Activated CD8-positive, alpha-beta memory T cell treated with anti-CD3 and anti-CD28 coated beads for 24 hours (primary cell): ENCODE measurements around the gene COL21A1.

Experiments
- DNase-seq: peaks from one replicate; pipeline ENCODE4 v3.0.0-alpha.2; 2020

Gene COL21A1

DNA sequence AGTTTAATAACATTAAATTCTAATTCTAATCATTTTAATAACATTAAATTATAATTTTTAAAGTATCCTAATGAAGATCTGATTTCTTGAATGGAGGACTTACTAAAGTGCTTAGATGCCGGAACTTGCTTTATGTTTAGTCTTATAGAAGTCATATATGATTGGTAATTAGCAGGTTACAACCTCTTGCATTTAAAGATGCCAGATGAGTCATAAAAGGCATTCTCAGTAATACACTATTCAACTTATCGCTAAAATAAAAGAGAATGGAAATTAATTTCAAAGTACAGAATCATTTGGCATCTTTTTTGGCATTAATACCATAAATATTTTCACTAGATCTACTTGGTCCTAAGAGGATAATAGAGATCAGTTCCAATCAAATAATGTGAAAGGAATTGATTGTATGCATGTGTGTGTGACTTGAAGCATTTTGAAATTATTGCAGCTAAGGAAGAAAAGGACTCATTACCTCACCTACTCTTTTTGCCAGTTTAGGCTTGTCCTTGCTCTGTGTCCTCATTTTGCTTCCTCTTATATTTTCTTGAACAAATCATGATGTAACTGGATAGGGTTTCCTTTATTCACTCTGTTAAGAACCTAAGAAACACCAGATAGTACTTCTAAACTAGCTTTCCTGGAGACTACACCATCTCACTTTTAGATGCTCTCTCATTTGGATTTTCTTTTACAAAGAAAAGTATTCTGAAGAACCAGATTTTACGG lies 2.7 kb downstream of the COL21A1 start:
- no peak for DNase-seq

DNA sequence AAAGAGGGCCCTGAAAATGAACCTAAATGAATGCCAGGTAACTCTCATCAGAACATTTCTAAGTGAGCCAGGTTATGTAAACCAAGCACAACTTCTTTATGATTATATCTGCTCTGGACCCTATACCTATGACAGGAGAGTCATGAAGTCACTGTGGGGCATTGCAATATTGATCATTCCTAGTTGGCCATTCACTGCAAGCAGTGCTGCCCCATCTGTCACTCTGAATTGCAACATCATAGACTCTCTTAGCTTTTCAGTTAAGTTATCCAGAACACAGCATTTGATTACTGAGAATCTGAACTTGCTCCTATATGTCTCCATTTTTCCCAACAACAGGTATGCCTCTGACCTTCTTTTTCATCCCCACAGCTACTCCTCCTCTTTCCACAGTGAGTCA lies 3.3 kb downstream of the COL21A1 start:
- DNase-seq, result no peak

DNA sequence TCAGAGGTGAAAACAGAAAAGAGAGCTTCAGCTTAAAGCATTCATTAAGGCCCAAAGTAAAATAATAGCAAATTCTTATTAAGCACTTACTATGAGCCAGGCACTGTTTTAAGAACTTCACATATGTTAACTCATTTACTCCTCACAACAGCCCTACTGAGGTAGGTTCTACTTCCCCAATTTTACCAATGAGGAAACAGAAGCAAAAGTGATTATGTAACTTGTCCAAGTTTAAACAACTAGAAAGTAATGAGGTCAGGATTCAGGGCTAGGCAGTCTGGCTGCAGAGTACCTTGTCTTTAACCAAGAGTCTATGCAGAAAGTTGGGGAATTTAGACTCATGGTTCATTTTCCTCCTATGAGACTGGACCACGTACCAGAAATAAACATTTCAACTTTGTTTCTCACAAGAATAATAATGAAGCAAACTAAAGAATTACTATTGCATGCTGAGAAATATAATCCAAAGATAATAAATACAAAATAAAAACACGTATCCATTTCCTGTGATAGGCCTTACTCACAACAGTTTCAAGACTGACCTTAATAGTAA lies 3.8 kb downstream of the COL21A1 start:
- DNase-seq, result no peak

DNA sequence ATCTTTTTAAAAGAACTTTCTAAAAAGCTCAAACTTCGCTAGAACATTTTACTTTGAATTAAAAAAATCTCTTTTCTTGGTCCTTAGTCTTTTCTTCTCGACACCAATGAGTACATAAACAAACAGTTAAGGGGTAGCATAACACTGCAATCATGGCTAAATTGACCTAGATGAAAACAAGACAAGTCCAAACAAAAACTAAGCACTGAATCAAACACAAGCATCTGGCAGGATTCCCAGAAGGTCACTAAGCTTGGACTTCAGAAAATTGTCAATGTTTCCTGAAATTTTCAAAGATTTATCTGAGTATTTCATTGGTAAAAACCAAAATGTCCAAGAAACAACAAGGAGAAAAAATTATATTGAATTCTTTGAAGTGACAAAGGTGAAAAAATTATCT lies 5.0 kb downstream of the COL21A1 start:
- DNase-seq, result no peak

- no peak for DNase-seq
Observed at GRCh38 chr6:56241124-56241802, 6.1 kb downstream of the COL21A1 start.

GRCh38 chr6:56238352-56238751 lies 9.0 kb downstream of the COL21A1 start:
- DNase-seq, result no peak

DNA sequence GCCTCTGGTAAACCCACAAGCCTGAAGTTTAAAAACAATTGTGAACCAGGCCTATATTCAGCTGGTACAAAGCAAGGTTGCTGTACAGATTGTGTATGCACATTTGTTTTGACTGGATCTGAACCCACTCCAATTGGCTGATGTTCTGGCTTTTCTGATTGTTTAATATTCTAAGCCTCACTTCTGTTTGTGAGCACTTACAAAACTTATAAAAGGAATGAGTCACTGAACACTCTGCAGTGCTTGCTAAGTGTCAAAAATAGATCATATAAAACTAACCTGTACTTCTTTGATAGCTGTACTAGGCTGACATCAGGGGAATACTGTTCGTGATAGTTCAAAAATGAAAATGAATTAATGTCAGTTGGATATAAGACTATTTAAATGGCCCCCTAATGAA lies 12.1 kb downstream of the COL21A1 start:
- no peak for DNase-seq

GRCh38 chr6:56232436-56232835 lies 14.9 kb downstream of the COL21A1 start:
- no peak for DNase-seq

GRCh38 chr6:56231827-56232226 lies 15.6 kb downstream of the COL21A1 start:
- DNase-seq, result no peak

DNA sequence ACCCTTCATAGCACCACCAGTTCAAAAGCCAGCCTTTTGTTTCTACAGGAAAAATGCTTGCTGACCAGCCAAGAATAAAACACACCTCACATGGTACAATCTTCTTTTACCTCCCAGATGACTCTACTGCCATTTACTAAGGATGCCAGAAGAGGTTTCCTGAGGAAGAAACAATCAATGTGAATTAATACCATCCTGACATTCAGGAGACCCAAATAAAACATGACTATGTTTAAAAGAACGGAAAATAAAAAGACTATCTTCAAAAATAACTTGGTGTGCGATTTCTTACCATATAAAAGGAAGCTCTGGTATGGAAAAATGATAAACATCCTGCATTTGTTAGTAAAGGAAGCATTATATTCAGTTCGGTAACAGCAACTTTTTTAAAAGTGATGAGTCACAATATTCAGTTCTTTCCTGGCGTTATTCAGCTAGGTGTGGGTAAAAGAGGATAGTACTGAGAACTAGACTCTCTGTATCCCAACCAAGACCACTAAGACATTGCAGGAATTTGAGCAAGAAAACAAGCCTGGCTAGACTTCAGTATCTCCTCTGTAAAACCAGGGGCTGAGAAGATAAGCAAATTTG lies 16.3 kb downstream of the COL21A1 start:
- DNase-seq, result no peak

DNA sequence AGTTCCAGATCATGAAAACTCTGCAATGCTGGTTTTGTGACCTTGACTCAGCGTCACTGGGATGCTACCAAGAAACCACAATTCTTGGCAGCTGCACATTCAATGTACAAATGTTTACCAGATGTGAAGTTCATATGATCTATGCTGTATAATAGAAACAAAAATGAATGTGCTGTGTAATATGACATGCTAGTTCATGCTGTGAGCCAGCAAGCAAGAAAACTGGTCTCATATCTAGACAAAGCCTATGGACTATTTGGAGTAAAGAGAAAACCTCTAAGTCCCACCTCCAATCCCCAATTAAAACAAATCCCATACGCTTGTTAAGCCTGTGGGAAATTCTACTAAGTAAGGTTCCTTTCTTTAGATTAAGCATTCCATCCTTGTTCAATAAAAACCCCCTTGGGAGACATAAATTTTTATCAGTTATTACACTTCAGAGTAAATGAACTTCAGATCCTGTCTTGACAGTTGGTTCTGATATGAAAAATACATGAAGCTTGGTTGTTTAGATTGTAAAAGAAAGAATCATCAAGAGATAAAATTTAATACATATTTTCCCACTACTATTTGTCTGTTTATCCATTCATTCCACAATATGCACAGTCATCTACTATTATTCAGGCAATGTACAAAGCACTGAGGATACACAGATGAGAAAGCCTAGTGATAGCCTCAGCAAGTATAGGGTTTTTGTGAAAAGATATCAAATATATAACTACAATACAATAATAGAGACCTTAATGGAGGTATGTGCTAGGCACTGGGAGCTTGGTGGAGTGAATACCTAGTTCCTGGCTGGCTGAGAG lies 20.1 kb downstream of the COL21A1 start:
- DNase-seq, result no peak

GRCh38 chr6:56223995-56224394 lies 23.4 kb downstream of the COL21A1 start:
- no peak for DNase-seq

GRCh38 chr6:56222499-56222898 lies 24.9 kb downstream of the COL21A1 start:
- no peak for DNase-seq

- no peak for DNase-seq
Observed at GRCh38 chr6:56220078-56220477, 27.3 kb downstream of the COL21A1 start.

DNA sequence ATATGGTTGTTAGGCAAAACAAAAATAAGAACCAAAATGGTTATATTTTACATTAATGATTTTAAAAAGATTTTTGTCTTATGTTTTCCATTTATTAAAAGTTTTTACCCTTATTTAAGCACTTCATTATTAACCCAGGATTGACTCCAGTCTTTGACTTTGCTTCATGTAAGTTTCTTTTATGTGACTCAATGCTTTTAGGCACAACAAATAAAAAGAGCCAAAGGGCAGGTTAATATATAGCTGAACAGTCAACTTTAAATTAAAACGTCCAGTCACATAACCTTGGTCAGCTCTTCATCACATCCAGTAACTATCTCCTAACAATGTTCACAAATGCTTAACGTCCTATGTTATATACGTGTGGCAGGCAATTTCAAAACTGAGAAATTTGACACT lies 32.7 kb downstream of the COL21A1 start:
- no peak for DNase-seq

DNA sequence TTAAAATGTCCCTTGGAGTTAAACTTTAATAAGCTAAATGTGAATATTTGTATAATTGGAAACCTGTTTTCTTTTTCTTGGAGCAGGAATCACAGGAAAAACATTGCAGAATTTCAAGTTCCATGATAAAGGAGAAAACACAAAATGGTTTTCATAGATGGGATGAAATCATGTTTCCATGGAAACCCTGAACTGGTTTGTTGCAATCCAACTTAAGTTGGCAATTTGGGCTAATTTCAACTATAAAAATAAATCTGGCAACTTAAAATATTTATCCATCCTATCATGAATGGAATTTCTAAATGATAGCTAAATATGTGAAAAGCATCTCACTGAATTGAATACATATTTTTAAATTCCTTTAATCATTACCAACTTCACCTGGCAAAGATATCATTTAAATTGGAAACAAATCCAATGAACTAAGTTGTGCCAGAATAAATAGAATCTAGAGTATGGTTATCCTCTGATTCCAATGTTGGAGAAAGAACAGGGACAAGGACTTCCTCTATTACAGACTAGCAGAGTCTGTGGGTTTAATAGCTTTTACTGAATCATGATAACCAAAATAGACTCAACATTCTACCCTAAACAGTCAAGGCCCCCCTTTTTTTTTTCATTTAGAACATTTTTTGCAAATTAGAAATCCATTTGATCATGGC lies 33.2 kb downstream of the COL21A1 start:
- DNase-seq, result no peak

GRCh38 chr6:56211724-56212123 lies 35.7 kb downstream of the COL21A1 start:
- DNase-seq, result no peak

DNA sequence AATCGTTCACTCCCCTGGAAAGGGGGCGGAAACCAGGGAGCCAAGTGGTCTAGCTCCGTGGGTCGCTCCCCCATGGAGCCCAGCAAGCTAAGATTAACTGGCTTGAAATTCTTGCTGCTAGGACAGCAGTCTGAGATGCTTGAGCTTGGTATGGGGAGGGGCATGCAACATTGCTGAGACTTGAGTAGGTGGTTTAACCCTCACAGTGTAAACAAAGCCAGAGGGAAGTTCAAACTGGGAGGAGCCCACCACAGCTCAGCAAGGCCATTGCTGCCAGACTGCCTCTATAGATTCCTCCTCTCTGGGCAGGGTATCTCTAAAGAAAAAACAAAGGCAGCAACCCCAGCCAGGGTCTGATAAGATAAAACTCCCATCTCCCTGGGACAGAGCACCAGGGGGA lies 43.2 kb downstream of the COL21A1 start:
- no peak for DNase-seq

GRCh38 chr6:56199956-56200355 lies 47.4 kb downstream of the COL21A1 start:
- no peak for DNase-seq

DNA sequence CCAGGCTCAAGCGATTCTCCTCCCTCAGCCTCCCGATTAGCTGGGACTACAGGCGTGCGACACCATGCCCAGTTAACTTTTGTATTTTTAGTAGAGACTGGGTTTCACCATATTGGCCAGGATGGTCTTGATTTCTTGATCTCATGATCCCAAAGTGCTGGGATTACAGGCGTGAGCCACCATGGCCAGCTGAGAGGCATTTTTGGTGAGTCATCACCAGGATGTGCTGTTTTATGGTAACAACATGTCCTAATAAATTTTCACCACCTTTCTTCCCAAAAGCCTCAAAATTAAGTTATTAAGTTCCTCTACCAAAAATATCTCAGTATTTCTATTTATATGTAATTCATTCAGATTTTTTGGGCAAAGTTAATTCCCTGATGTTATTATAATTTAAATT lies 53.5 kb downstream of the COL21A1 start:
- no peak for DNase-seq

GRCh38 chr6:56188429-56188828 lies 59.0 kb downstream of the COL21A1 start:
- no peak for DNase-seq

DNA sequence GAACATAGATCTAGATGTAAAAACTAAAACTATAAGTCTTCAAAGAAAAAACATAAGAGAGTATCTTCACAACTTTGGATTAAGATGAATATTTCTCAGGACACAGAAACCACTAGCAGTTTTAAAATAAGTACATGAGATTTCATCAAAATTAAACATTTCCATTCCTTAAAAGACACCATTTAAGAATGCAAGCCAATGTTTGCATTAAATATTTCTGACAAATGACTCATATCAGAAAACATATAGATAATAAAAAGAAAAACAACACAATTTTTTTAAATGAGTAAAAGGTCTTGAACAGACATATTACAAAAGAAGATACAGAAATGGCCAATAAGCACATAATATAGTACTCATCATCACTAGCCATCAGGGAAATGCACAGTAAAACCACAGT lies 59.7 kb downstream of the COL21A1 start:
- DNase-seq, result no peak

DNA sequence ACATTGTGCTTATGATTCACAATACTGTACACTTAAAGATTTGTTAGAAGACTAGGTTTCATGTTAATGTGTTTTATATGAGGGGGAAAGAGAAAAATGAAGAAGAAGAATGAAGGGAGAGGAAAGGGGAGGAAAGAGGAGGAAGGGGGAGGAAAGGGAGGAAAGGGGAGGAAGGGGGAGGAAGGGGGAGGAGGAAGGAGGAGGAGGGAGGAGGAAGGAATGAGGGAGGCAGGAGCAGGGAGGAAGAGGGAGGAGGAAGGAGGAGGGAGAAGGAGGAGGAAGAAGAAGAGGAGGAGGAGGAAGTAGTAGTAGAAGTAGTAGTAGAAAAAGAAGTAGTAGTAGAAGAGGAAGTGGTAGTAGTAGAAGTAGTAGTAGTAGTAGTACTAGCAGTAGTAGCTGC lies 70.6 kb downstream of the COL21A1 start:
- DNase-seq, result no peak
